ENCODE measurements around the gene ZSCAN29. TPM values are rescaled to one million over a fixed set of nuclear protein-coding genes. Genes with fewer than 3 reads are reported as not detected.
A peak's percentile ranks its signal among the peaks of the same experiment; 100 is the strongest.

ZSCAN29 gene
- total and polyA plus RNA-seq, 2 of the 13 experiments (the other 11 are each of a cell fraction or from before 2014, with no cell fraction given) = 8.3 to 27.4 TPM

DNA sequence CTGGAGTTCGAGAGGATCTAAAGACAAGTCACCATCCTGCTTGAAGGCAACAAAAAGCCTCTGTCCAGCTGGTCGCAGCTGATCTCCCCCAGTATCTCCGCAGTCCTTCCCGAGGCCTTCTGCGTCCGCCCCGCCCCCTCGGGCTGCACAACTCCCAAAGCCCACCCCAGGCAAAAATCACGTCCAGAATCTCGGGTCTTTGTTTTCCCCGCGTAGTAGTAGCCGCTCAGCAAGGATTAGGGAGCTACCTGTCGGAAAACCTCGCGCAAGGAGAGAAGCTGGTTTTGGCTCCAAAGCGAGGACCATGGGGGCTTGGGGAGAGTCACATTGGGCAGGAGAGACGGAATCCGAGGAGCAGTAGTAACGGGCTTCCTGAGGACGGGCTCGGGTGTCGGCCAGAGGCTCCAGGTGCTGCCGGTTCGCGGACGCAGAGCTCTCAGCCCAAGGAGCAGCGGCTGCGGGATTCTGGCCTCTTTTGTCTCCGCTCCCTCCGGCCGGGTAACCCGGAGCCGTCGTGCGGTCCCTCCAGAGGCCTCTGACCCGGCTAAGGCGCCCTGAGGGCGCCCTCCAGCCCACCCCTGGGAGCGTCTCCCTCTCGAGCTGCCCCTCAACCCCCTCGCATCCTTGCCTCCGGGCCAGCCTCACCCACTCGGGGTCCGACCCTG is 401 bp downstream of the ZSCAN29 start:
- Histone ChIP-seq H4K20me1 (ENCODE audit: insufficient read depth, low read length) (peaks cover 9% of the 10 kb centered on the region; the same call in 1 of the 2 replicates), H3K27ac (ENCODE audit: extremely low read length, insufficient read depth, low read length) (peak overlapping the region; percentile 94), H2AFZ (ENCODE audit: low read length) (peak overlapping the region; percentile 67), H3K27me3 (ENCODE audit: control insufficient read depth in 1 of 2, insufficient read depth in 2 of 2, low read length in 2 of 2) (no peaks in the 10 kb centered on the region; a peak in 1 of 5 replicates), H3K4me3 (replicated peaks in 1 of 3; ENCODE audit: insufficient read depth in 1 of 3, low read depth in 2 of 3, low read length in 3 of 3) (peak overlapping the region; percentile 86 to 98 (median 91)), H3K79me2 (ENCODE audit: insufficient read depth, low read length) (peaks cover 42% of the 10 kb centered on the region), H3K36me3 (replicated peaks in 1 of 2; ENCODE audit: control insufficient read depth in 1 of 2, insufficient read depth in 2 of 2, low read length in 2 of 2) (peaks cover 0 to 19% of the 10 kb centered on the region in 2 experiments; a peak in 3 of 5 replicates), H3K9ac (ENCODE audit: insufficient read depth, low read depth, low read length) (peak overlapping the region; percentile 90), H3K9me3 (ENCODE audit: low read length) (no peaks in the 10 kb centered on the region), H3K4me1 (ENCODE audit: insufficient read depth, low read length) (peaks cover 54% of the 10 kb centered on the region), H3K4me2 (ENCODE audit: low read depth, low read length) (peak overlapping the region; percentile 98)
- no TSS peak for BruUV-seq (replicated peaks)
- ChIA-PET CTCF (ENCODE audit: low intra/inter-chr PET ratio, low total read pairs) (no interaction called here), POLR2A (interaction anchor here (0.8 to 1.8 kb wide), 7 partner anchors 9 to 407 kb away, joined by 3 to 16 read pairs (median 3); no protein-coding TSS in a partner anchor)
- intact Hi-C loops (cut with micrococcal nuclease; ENCODE audit: unreplicated experiment) (no loop called here), in situ Hi-C loops (cut with HindIII; ENCODE audit: extremely low pct_ligation_motif_present, low pct_unique_long_range_greater_than_20kb) (no loop called here)
- peak; percentile 78 for ATAC-seq
- 3% methylated on average over 10 of the region's 45 CpGs for WGBS (ENCODE audit: low lambda C conversion rate)
- FAIRE-seq = peak; percentile 52
- DNase-seq (ENCODE audit: low spot score) = peak; percentile 27
- no peak for TF ChIP-seq U2AF2 (IDR thresholded peaks at IDR 0.05; ENCODE audit: low read depth, low read length)
- TF ChIP-seq U2AF1 (optimal IDR thresholded peaks at IDR 0.05; ENCODE audit: low read depth, low read length) = peak; percentile 8
- TF ChIP-seq, protein P1, sequence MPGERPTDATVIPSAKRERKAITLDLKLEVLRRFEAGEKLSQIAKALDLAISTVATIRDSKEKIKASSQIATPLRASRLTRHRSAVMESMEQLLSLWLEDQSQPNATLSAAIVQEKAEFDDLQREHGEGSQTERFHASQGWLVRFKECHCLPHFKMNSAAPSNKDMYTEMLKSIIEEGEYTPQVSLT (CRISPR knock-in tag; IDR thresholded peaks at IDR 0.05; ENCODE audit: borderline replicate concordance, low read depth) = no peak
- no peak for TF ChIP-seq SOX13 (IDR thresholded peaks at IDR 0.05)
- TF ChIP-seq SOX13 (CRISPR knock-in tag; conservative IDR thresholded peaks at IDR 0.05 in 1 of 2, IDR thresholded peaks at IDR 0.05 in 1 of 2) = no peak
- TF ChIP-seq, protein P2, sequence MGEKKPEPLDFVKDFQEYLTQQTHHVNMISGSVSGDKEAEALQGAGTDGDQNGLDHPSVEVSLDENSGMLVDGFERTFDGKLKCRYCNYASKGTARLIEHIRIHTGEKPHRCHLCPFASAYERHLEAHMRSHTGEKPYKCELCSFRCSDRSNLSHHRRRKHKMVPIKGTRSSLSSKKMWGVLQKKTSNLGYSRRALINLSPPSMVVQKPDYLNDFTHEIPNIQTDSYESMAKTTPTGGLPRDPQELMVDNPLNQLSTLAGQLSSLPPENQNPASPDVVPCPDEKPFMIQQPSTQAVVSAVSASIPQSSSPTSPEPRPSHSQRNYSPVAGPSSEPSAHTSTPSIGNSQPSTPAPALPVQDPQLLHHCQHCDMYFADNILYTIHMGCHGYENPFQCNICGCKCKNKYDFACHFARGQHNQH (CRISPR knock-in tag; IDR thresholded peaks at IDR 0.05) = no peak
- no peak for TF ChIP-seq ZNF784 (CRISPR knock-in tag; IDR thresholded peaks at IDR 0.05; ENCODE audit: borderline replicate concordance)
- TF ChIP-seq KMT2B (CRISPR knock-in tag; IDR thresholded peaks at IDR 0.05) = peak; percentile 13; the same call in 1 of the 2 replicates
- no peak for TF ChIP-seq NFYB (CRISPR knock-in tag; IDR thresholded peaks at IDR 0.05)
- no peak for TF ChIP-seq LCORL (IDR thresholded peaks at IDR 0.05)
- TF ChIP-seq LCORL (CRISPR knock-in tag; IDR thresholded peaks at IDR 0.05) = no peak
- TF ChIP-seq GABPB1 (CRISPR knock-in tag; IDR thresholded peaks at IDR 0.05) = no peak
- no peak for TF ChIP-seq MAFG (CRISPR knock-in tag; IDR thresholded peaks at IDR 0.05)
- no peak for TF ChIP-seq CAMTA2 (CRISPR knock-in tag; IDR thresholded peaks at IDR 0.05; ENCODE audit: borderline replicate concordance)
- peak; percentile 18; the same call in 1 of the 2 replicates for TF ChIP-seq MXD4 (CRISPR knock-in tag; IDR thresholded peaks at IDR 0.05)
- TF ChIP-seq, protein P3, sequence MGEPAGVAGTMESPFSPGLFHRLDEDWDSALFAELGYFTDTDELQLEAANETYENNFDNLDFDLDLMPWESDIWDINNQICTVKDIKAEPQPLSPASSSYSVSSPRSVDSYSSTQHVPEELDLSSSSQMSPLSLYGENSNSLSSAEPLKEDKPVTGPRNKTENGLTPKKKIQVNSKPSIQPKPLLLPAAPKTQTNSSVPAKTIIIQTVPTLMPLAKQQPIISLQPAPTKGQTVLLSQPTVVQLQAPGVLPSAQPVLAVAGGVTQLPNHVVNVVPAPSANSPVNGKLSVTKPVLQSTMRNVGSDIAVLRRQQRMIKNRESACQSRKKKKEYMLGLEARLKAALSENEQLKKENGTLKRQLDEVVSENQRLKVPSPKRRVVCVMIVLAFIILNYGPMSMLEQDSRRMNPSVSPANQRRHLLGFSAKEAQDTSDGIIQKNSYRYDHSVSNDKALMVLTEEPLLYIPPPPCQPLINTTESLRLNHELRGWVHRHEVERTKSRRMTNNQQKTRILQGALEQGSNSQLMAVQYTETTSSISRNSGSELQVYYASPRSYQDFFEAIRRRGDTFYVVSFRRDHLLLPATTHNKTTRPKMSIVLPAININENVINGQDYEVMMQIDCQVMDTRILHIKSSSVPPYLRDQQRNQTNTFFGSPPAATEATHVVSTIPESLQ (CRISPR knock-in tag; conservative IDR thresholded peaks at IDR 0.05) = no peak
- TF ChIP-seq MAF1 (CRISPR knock-in tag; IDR thresholded peaks at IDR 0.05; ENCODE audit: borderline replicate concordance) = no peak
- TF ChIP-seq AGO2 (optimal IDR thresholded peaks at IDR 0.05; ENCODE audit: low read depth, low read length) = peak; percentile 15
- no peak for TF ChIP-seq ZNF260 (CRISPR knock-in tag; IDR thresholded peaks at IDR 0.05; ENCODE audit: borderline replicate concordance, low read depth)
- no peak for TF ChIP-seq CHD2 (IDR thresholded peaks at IDR 0.05; ENCODE audit: low read depth, low read length)
- TF ChIP-seq ARID2 (CRISPR knock-in tag; IDR thresholded peaks at IDR 0.05; ENCODE audit: borderline replicate concordance) = peak; percentile 28; the same call in 1 of the 2 replicates

All from HepG2 (cell line).